Astrocyte (in vitro differentiated cells and primary cell): ENCODE measurements around the gene RGS19.

Experiments
- CTCF ChIP-seq: IDR thresholded peaks from 2 replicates; pipeline ENCODE4 v1.5.1; 2011; ENCODE audit warnings: low read depth, mild to moderate bottlenecking, inconsistent platforms, low read length, moderate library complexity; ENCODE audit not compliant: insufficient read depth
- EZH2 ChIP-seq: IDR thresholded peaks from 2 replicates; pipeline ENCODE4 v1.6.1; 2012; ENCODE audit warnings: mild to moderate bottlenecking, low read length, inconsistent platforms; ENCODE audit not compliant: insufficient read depth

DNA sequence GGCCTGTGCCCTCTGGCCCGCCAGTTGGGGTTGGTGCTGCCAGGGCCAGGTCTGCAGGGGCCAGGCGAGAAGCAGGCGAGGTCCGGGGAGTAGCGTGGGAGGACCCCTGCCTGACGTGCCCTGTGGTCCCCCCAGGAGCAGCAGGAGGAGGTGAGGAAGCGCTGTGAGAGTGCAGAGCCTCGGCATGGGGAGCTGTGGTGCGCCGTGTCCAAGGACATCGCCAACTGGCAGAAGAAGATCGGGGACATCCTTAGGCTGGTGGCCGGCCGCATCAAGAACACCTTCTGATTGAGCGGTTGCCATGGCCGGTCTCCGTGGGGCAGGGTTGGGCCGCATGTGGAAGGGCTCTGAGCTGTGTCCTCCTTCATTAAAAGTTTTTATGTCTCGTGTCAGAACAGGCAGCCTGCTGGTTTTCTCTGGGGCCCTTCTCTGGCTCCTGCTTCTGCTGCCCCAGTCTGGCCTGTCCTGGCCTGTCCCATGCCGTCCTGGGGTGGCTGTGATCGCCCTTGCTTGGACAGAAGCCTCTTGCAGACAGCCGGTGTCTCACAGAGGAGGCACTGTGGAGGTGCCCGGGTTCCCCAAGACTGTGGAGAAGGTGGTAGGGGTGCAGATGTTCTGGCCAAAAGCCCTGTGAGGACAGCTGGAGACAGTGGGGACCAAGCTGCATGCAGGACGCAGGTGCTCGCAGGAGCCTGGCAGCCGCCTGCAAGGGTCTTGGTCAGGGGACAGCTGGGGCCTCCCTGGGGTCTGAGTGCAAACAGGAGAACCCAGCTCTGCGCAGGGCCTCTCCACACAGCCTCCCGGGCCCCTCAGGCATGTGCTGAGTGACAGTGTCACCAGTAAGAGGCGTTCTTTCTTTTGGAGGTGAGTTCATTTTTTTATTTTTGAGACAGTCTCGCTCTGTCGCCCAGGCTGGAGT is 46.4 kb downstream of the RGS19 start:
- TF ChIP-seq CTCF (no peak), EZH2 (no peak)
